ENCODE results near the gene UVSSA.
"Not testable (repeated sequence)": the region's sequence is repeated elsewhere in the genome, so short reads cannot be mapped to it uniquely, and the experiment has no call there.

Gene UVSSA

DNA sequence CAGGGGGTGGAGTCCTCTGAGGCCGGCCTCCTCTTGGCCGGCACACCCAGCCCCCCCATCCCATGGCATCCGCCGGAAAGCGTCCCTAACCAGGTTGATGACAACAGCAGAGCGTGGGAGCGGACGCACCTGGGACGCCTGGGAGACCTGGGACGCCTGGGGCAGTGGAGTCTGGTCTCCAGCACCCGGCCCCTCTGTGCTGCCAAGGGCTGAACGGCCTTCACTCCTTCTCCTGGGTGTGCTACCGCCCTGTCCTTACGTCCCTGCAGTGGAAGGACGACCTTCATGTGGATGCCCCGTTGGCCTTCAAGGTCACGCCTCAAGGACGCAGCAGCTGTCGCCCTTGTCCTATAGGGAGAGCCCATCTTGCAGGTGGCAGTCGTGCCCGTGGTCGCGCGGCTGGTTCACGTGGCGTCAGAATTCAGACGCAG is 32.4 kb downstream of the UVSSA start:
- DNase-seq = no peak

DNA sequence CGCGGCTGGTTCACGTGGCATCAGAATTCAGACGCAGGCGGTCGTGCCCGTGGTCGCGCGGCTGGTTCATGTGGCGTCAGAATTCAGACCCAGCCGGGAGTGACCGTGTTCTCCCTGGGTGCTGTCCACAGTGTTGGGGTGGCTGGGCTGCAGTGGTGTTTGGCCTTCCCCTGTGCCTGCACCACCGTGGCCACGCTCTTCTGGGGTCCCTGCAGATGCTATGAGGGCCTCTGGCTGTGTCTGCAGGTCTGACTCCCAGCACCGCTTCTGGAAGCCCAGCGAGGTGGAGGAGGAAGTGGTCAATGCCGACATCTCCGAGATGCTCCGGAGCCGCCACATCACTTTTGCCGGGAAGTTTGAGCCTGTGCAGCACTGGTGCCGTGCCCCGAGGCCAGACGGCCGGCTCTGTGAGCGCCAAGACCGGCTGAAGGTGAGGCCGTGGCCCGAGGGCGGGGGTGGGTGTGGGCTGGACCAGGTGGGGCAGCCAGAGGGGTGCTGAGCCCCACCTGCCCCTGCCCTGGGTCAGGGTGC is 32.9 kb downstream of the UVSSA start:
- no peak for DNase-seq

DNA sequence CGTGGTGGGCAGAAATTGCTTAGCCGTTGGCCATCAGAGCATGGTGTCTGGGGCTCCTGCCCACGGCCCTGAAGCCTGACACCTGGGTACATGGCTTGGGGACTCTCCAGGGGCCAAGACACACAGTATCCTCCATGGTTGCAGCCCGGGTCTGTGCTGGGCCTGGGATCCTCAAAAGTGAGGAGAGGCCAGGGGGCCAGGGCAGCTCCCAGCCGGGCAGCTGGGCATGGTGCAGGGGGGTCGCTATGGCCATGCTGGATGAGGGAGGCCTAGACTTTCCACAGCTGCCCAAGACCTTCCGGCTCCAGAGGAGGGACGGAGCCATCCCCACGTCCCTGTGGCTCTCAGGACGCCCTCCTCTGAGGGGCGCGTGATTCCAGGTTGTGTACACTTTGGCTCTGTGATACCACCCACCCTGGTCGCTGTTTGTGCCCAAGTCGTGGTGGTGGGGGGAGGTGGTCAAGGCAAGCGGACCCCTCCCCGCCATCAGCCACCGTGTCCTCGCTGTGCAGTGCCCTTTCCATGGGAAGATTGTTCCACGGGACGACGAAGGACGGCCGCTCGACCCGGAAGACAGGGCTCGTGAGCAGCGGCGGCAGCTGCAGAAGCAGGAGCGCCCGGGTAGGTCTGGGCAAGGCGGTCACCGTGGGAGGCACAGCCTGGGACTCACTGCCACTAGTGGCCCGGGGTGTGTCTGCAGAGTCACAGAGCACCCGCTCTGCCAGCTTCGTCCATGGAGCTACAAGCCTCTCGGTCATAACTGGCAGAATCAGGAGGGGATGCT is 33.6 kb downstream of the UVSSA start:
- DNase-seq = no peak

DNA sequence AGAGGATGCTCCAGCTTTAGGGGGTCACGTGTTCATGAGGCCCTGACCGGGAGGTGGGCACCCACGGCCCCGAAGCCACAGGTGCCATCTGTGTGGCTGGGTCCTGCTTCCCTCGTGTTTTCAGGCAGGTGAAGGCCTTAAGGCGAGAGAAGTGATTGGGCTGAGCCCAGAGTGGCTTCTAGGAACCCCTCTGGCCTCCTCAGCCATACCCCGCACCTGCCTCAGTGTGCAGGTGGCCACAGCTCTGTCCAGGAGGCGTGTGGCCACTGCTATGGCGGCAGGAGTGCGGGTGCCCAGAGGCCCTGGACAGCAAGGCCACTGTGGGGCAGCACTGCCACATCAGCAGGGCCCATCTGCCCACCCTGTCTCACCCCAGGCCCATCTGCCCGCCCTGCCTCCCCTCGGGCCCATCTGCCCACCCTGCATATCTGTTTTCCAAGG is 34.2 kb downstream of the UVSSA start:
- DNase-seq = no peak

DNA sequence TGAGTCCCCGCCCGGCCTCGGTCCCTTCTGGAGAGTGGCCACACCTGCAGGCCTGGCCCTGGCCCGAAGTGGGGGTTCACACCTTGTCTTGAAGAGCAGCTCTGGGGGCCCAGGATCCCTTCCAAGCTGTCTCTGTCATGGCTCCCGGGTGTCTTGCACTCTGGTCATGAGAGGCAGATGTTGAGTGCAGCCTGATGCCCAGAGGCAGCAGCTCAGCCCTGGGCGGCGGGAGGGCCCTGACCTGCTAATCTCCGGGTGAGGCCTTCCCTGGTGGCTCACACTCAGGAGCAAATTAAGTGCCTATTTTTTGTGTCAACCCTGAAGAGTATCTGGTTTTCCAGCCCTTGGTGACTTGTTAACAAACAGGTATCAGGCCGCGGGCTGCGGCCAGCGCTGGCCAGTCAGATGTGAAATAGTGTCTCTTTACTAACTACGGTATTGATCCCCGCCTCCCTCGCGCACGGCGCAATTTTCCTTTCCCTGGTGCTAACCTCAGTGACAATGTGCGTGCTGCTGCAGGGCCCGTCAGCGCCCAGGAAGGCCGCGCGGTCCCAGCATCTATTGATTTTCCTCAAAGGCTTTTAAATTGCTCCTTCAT is 35.0 kb downstream of the UVSSA start:
- no peak for DNase-seq

DNA sequence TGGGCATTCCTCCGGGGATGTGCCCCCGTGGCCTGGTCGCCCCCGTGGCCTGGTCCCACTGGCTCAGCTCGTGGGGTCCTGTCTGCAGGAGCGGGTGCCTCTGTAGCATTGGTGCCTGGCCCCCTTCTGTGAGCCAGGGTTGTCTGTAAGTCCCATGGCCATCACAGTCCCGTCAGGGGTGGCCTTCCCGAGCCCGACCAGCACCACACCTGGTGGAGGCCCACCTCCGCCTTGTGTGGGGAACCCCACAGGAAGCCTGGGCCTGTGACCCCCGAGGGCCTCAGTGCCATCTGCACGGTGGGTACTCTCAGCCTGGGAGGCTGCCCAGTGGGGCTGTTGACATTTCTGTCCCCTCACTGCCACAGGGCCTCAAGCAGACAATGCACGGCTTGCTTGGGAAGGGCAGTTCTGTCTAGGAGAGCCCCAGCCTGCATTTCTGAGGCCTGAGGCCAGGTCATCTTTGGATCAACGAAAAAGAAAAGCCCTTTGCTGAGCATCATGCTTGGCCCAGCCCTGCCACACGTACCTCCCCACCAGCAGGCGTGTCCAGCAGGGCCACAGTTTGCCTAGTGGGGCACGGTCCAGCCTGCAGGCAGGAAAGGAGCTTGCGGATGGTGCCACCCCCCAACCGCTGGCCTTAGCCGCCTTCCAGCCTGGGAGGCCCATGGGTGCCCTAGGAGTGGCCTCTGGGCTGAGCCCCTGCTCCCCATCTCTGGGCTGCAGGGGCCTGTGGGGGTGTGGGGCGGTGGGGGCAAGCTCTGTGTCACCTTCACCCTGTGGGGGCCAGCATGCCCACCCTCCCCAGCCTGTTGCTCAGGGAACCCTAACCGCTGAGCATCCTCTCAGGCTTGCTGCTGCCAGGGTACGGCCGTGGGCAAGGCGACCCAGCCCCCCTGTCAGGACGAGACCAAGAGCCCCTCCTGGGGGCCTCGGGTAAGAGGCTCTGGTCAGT is 36.0 kb downstream of the UVSSA start:
- no peak for DNase-seq

DNA sequence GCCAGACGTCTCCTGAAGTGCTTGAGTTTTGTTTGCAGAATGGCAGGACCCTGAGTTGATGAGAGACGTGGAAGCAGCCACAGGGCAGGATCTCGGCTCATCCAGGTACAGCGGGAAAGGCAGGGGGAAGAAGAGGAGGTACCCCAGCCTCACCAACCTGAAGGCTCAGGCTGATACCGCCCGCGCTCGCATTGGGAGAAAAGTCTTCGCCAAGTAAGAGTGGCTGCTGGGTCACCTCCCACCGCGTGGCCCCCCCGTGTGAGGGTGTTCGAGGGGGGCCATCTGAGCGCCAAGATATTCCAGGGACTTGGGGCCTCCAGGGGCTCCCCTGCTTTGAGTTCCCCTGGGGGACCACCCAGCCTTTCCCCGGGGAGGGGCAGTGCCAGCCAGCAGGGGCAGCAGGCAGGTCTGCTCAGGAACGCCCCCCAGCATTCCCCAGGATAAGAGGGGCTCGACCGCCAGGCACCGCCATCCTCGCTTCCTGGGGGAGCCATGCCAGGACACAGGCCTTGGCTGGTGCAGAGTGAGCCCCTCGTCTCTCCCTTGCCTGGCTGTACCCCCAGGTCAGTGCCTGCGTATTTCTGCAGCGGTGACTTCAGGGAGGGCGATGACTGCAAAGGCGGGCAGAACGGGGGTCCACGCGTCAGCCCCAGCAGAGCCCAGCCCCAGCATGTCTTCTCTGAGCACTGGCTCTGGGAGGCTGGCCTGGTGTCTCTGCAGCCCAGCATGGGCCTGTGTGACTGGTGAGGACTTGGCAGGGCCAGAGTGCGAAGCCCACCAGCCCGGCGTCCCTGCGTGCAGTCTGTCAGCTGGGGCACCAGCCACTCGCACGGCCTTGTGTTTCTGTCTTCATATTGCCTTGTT is 37.0 kb downstream of the UVSSA start:
- no peak for DNase-seq

DNA sequence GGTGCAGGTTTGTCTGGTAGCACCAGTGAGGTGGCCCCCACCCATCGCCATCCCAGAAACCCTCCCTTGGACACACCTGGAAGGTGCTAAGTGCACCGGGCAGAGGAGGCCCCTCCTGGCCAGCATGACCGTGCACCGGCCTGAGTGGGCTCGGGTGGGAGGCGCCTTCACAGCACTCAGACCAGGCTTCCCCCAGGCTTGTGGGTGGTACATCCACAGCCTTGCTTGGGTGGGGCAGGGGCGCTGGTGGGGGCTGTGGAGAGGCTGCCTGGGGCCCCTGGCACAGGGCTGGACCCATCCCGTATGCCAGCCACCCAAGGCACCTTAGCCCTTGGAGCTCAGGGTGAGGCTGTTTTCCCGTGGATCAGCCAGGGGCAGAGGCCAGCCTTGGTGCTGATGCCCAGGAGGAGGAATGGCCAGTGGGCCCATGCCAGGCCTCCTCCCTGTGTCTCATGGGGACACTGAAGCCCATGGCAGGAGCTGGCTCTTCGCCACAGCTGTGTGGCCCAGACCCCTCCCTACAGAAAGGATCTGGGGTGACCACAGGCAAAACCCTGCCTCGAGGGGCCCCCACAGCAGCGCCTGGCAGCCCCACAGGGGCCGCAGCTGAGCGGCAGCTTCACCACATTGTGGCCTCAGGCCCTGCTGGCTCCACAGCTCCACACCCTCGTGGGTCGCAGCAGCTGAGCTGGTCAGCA is 37.8 kb downstream of the UVSSA start:
- DNase-seq = no peak

DNA sequence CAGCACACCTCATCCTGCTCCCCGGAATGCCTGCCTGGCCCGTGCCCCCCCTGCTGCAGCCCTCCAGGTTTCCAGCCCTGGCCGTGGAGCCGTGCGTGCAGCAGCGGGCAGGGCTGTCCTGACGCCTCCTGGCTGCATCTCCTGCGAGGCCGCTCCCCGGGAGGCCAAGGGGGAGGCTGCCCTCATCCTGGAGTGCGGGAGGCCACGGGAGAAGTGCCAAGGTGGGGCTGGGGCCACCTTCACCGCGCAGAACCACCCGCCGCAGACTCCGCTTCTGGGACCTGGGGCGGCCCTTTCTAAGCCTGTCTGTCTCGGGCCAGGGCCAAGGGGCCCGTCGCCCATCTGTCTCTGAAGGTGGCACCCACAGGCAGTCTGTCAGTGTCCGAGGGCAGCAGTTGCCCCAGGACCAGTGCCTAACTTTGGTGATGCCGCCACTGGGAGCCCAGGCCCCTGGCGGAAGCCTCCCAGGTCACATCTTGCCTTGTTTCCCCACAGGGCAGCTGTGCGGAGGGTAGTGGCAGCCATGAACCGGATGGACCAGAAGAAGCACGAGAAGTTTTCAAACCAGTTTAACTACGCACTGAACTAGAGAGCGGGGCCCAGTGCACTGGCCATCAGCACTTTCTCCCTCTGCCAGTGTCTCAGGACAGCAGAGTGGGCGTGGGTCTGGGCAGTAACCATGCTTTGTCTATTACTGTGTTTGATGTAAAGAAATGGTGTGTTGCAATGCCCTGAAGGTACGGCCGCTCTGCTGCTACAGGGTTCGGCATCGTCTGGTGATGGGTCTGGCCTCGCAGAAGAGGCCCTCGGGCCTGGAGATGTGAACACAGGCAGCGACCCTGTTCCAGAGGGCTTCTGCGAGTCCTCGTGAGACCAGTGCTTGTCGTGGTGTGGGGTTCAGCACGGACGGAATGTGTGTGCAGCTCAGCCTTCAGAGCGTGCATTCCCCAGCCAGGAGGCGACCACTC is 38.6 kb downstream of the UVSSA start:
- DNase-seq = no peak

DNA sequence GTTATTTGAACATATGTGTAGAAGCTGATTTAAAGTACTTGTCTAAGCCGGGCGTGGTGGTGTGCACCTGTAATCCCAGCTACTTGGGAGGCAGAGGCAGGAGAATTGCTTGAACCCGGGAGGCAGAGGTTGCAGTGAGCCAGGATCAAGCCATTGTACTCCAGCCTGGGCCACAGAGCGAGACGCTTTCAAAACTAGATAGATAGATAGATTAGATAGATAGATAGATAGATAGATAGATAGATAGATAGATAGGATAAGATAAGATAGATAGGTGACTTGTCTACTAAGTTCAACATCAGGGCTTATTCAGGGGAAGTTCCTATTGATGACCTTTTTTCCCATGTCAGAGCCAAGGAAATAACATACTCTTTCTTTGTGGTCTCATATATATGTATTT is 46.4 kb downstream of the UVSSA start:
- not testable (repeated sequence) for DNase-seq

DNA sequence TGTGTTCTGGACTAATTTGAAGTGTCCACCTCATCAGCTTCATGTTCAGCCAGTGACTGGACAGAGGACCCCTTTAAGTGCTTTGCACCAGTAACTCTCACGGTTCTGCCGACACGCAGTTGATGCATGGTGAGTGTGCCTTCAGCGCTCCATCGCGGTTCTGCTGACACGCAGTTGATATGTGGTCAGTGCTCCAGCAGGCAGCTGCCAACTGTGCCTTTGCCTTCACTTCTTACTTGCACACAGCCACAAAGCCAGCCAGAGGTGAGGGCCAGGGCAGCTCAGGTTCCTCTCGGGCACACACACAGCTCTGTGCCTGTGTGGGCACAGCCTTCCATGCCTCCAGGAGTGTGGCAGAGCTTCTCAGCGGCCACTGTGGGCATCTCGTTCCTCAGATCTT is 46.9 kb downstream of the UVSSA start:
- DNase-seq = no peak

DNA sequence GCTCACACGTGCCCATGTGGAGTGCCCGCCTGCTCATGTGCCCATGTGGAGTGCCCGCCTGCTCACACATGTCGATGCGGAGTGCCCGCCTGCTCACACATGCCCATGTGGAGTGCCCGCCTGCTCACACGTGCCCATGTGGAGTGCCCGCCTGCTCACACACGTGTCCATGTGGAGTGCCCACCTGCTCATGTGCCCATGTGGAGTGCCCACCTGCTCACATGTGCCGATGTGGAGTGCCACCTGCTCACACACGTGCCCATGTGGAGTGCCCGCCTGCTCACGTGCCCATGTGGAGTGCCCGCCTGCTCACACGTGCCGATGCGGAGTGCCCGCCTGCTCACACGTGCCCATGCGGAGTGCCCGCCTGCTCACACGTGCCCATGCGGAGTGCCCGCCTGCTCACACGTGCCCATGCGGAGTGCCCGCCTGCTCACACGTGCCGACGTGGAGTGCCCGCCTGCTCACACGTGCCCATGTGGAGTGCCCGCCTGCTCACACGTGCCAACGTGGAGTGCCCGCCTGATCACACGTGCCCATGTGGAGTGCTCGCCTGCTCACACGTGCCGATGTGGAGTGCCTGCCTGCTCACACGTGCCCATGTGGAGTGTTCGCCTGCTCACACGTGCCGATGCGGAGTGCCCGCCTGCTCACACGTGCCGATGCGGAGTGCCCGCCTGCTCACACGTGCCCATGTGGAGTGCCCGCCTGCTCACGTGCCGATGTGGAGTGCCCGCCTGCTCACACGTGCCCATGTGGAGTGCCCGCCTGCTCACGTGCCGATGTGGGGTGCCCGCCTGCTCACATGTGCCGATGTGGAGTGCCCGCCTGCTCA is 47.8 kb downstream of the UVSSA start:
- not testable (repeated sequence) for DNase-seq

DNA sequence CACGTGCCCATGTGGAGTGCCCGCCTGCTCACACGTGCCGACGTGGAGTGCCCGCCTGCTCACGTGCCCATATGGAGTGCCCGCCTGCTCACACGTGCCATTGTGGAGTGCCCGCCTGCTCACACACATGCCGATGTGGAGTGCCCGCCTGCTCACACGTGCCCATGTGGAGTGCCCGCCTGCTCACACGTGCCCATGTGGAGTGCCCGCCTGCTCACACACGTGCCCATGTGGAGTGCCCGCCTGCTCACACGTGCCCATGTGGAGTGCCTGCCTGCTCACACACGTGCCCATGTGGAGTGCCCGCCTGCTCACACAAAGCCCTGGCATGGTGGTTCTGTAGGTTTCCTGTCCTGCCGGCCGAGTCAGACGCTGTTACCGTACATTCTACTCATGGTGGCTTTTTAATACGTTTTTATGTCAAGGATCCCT is 48.4 kb downstream of the UVSSA start:
- not testable (repeated sequence) for DNase-seq

DNA sequence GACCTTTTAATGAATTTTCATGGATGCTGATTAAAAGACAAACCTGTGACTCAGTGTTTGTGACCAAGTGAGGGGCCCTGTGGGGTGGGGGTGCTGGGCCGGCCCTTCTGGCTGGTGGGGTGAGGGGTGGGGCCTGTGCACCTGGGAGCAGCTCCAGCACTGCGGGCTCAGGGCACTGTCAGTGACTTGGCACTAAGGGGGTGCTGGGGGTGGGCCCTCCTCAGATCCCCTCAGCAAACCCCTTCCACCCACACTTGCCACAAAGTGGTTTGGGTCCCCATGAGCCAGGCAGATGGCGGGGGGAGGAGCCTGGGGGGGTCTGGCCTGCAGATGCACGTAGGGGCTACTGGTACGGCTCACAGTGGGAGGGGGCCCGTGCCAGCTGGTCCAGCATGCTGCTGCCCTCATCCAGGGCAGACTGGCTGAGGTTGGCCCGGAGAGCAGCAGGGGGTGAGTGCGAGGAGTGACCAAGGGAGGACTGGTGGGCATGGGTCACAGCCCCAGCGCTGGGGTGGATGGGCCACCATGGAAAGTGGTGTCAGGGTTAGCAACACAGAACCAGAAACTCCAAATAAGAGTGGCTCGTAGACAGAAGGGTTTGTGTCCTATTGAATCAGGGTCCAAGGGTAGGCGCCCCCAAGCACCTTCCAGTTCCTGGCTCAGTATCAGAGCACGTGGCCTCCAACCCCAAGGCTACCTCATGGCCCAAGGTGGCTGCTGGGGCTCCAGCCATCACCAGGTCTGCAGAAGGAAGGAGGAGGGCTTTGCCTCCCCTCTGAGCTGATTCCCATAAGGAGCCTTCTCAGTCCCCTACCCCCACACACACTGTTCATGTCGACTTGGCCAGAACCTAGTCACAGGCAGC is 49.2 kb downstream of the UVSSA start:
- no peak for DNase-seq

DNA sequence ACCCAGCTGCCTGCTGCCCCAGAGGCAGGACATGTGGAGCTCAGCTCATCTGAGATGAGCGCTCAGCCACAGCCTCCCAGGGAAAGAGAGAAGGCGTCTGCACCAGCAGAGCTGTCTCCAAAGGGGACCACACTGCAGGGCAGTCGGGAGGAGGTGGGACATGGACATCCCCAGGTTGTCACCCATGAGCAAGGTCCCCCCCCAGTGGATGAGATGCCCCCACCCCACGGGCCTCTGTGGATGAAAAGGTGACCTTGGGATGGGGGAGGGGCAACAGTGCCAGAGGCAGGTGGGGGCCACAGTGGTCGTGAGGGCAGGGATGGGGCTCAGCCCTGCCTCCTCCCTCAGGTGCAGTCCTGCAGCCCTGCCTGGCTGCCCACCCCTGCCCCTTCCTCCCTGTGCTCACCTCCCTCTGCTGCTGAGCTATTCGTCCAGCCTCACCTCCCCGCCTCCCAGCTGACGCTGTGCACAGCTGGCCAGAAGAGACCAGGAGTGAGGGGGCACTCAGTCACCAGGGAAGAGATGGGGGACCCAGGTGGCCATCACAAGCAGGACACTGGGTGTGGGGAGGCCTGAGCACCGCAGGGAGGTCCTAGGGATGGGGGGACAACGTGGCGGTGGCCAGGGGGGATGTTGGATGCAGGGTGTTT is 49.9 kb downstream of the UVSSA start:
- DNase-seq = no peak

DNA sequence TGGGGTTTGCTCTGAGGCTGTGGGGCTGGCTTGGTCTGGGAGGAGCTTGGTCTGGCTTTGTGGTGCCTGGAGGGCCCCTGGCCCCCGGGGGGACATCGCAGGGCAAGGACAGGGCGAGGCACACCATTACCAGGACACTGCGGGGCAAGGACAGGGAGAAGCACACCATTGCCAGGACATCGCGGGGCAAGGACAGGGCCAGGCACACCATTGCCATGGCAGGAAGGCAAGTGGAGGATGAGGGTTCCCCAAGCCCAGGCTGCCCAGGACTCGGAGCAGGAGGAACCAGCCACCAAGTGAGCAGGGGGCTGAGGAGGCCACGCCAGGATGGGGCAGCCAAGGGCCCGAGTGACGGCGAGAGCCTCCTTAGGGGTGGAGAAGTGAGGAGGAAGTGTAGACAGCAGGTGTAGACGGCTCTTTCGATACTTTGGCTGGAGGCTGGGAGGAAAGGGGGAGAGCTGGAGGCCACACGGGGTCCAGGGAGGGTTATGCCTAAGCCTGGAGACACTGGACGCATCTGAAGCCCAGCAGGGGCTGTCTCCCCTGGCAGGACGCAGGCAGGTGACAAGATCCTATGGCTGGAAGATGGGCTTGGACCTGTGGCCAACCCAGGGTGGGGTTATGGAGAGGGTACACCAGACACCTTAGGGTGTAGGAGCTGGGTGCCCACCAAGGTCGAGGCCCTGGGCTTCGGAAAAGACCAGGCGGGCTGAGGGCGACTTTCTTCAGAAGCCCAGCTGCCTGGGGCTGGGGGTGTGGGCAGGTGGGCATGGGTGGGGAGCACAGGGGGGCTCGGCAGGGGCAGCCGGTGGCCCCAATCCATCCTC is 51.9 kb downstream of the UVSSA start:
- DNase-seq = no peak

Data from activated CD4-positive, alpha-beta T cell treated with anti-CD3 and anti-CD28 coated beads for 48 hours (primary cell).